H1 (cell line): ENCODE data around the gene ZNF582. TPM values are rescaled to one million over a fixed set of nuclear protein-coding genes. Genes with fewer than 3 reads are reported as not detected.

Experiments
- BRCA1 ChIP-seq: IDR thresholded peaks from 2 replicates; pipeline ENCODE4 v1.6.1; 2012; ENCODE audit warnings: low read depth, low read length, improper control_type of control experiment
- CBX5 ChIP-seq: fragments of 300-800, 300-1000 bp; sonication (generic); IDR thresholded peaks from 2 replicates; pipeline ENCODE4 v1.7.1; 2016; ENCODE audit warnings: antibody characterized with exemption, low read length, low read depth
- CBX8 ChIP-seq: fragments of 300-800, 300-1000 bp; sonication (generic); IDR thresholded peaks from 2 replicates; pipeline ENCODE4 v1.7.1; 2016; ENCODE audit warnings: low read depth, low read length, borderline replicate concordance
- CEBPB ChIP-seq: IDR thresholded peaks from 2 replicates; pipeline ENCODE4 v1.6.1; 2012; ENCODE audit warnings: low read depth, low read length
- CHD1 ChIP-seq: IDR thresholded peaks from 2 replicates; pipeline ENCODE4 v1.6.1; 2012; ENCODE audit warnings: low read depth, low read length, improper control_type of control experiment
- CREB1 ChIP-seq: IDR thresholded peaks from 2 replicates; pipeline ENCODE4 v1.6.1; 2012; ENCODE audit warnings: inconsistent platforms
- CTBP2 ChIP-seq: IDR thresholded peaks from 2 replicates; pipeline ENCODE4 v1.7.0; 2011; ENCODE audit warnings: borderline replicate concordance, mild to moderate bottlenecking, moderate library complexity, mixed read lengths, low read length; ENCODE audit not compliant: insufficient read depth, insufficient read length
- EP300 ChIP-seq, 2 experiments: IDR thresholded peaks; 1 replicate in 1 of 2; 2 replicates in 1 of 2; pipeline ENCODE4 v1.6.1; 2011 to 2012; ENCODE audit warnings: low read depth in 2 of 2, low read length in 2 of 2, mild to moderate bottlenecking in 2 of 2, borderline replicate concordance in 1 of 2, inconsistent platforms in 1 of 2, moderate library complexity in 1 of 2
- FOSL1 ChIP-seq: IDR thresholded peaks from 2 replicates; pipeline ENCODE4 v1.6.1; 2011; ENCODE audit warnings: mild to moderate bottlenecking, low read depth, low read length, moderate library complexity; ENCODE audit not compliant: insufficient read depth
- HDAC2 ChIP-seq, 2 experiments: fragments of 300-600 bp in 1 of 2; sonication (generic) in 1 of 2; IDR thresholded peaks; 2 replicates each; pipeline ENCODE4 v1.6.1; 2011 to 2012; ENCODE audit warnings: low read depth in 2 of 2, low read length in 2 of 2, mild to moderate bottlenecking in 2 of 2, moderate library complexity in 2 of 2, borderline replicate concordance in 1 of 2, inconsistent platforms in 1 of 2
- HDAC6 ChIP-seq: IDR thresholded peaks from one replicate; pipeline ENCODE4 v1.7.1; 2012; ENCODE audit warnings: low read depth, mild to moderate bottlenecking, inconsistent platforms, low read length, moderate library complexity
- JUN ChIP-seq: IDR thresholded peaks from 2 replicates; pipeline ENCODE4 v1.6.1; 2011; ENCODE audit warnings: low read depth, mild to moderate bottlenecking, improper control_type of control experiment, low read length
- JUND ChIP-seq: IDR thresholded peaks from 2 replicates; pipeline ENCODE4 v1.6.1; 2011; ENCODE audit warnings: mild to moderate bottlenecking, improper control_type of control experiment, low read length
- KDM1A ChIP-seq: fragments of 200-600, 300-600 bp; sonication (generic); IDR thresholded peaks from 2 replicates; pipeline ENCODE4 v1.7.1; 2016; ENCODE audit warnings: mild to moderate bottlenecking, low read length, borderline replicate concordance
- KDM5A ChIP-seq: fragments of 200-600 bp; IDR thresholded peaks from 2 replicates; pipeline ENCODE4 v1.7.1; 2012; ENCODE audit warnings: mild to moderate bottlenecking, low read length, inconsistent platforms, mixed read lengths
- RFX5 ChIP-seq: IDR thresholded peaks from 2 replicates; pipeline ENCODE4 v1.6.1; 2011; ENCODE audit warnings: low read depth, low read length, improper control_type of control experiment, borderline replicate concordance
- RNF2 ChIP-seq: fragments of 200-900, 300-1000 bp; sonication (generic); IDR thresholded peaks from 2 replicates; pipeline ENCODE4 v1.7.1; 2016; ENCODE audit warnings: borderline replicate concordance, low read depth, mild to moderate bottlenecking, antibody characterized with exemption, low read length; ENCODE audit not compliant: poor library complexity, severe bottlenecking; ENCODE audit errors: missing control alignments
- SIRT6 ChIP-seq: IDR thresholded peaks from one replicate; pipeline ENCODE4 v1.7.1; 2012; ENCODE audit warnings: low read length, inconsistent platforms
- SP2 ChIP-seq: IDR thresholded peaks from 2 replicates; pipeline ENCODE4 v1.6.1; 2012; ENCODE audit warnings: mild to moderate bottlenecking, low read length, inconsistent platforms
- SRF ChIP-seq: IDR thresholded peaks from 2 replicates; pipeline ENCODE4 v1.6.1; 2011; ENCODE audit warnings: mild to moderate bottlenecking, low read depth, low read length, moderate library complexity
- TEAD4 ChIP-seq: IDR thresholded peaks from 2 replicates; pipeline ENCODE4 v1.6.1; 2012; ENCODE audit warnings: low read depth, low read length, inconsistent platforms, mixed read lengths
- YY1 ChIP-seq: IDR thresholded peaks from 2 replicates; pipeline ENCODE4 v1.6.1; 2011; ENCODE audit warnings: low read depth, mild to moderate bottlenecking, low read length
- ZNF274 ChIP-seq: IDR thresholded peaks from 2 replicates; pipeline ENCODE4 v1.7.0; 2012; ENCODE audit warnings: low read length, borderline replicate concordance; ENCODE audit errors: extremely low read depth
- polyA plus RNA-seq, 7 experiments: library from polyadenylated mRNA; depleted of rRNA in 3 of 7; stranded (reverse) in 5 of 7; unstranded in 2 of 7; fragments of >200 nt in 5 of 7; fragments of 200-250 nt in 2 of 7; gene quantifications; 1 replicate in 5 of 7; 2 replicates in 1 of 7; 4 replicates in 1 of 7; pipeline versions ENCODE4 v1.2.1 to v1.2.3, GENCODE V29; 2011 to 2013; ENCODE audit warnings: missing spikeins in 2 of 7, mixed read lengths in 2 of 7
- total RNA-seq: library from RNA; stranded (reverse); fragmentation: NEBNext Ultra II Directional; extraction: Animal tissue kit (Norgen Biotek cat#: 25700); gene quantifications from 2 replicates; pipeline ENCODE4 v1.2.1, GENCODE V29; 2021
- TF ChIP-seq, protein P1 (sequence below): IDR thresholded peaks from 2 replicates; pipeline ENCODE4 v1.6.1; 2011; ENCODE audit warnings: low read depth, mild to moderate bottlenecking, low read length; ENCODE audit not compliant: insufficient read depth

ZNF582 gene
- total and polyA plus RNA-seq, 2 of the 8 experiments (the other 6 are each of a cell fraction or from before 2014, with no cell fraction given), result 3.8 to 5.8 TPM

DNA sequence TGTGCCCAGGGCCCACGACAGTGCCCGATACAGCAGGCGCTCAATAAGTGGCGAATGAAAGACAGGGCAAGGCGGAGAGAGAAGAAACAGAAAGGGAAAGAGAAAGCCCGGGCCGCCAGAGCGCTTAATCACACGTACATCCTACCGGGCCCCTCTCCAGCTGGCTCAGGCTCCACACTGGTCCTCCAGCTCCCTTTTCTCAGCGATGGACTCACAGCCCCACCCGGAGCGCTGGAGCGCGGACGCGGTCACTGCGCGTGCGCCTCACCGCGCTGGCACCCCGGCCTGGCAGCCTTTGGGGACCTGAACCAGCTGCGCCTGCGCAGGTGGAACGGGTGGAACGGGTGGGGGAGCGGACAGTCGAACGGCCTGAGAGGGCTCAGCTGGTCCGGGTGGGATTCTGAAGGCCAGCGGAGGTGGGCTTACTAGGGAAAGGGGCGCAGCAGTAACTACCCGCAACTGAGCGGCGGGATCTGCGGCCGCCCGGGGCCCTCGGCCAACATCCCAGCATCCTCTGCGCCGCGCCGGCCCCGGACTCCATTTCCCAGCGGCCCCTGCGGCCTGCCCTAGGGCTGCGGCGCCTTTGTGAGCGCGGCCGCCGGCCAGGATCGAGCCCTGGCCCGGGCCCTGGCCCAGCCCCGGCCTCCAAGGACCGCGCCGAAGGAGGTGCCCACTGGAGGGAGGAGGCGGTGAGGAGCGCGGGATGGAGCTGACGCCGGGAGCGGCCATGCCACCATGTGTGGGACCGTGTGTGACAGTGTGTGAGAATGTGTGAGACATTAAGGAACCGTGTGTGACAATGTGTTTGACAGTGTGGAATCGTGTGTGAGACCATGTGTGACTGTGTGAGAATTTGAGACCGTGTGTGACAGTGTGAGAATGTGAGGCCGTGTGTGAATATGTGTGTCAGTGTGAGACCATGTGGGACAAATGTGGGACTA, 10.7 kb upstream of the ZNF582 start, which contains the start of gene ZNF583 (continued):
- TF ChIP-seq TEAD4 (no peak), SRF (no peak), RNF2 (no peak), SP2 (no peak), KDM1A (no peak), RFX5 (no peak), CBX8 (no peak), BRCA1 (no peak), JUN (no peak), HDAC2 (IDR thresholded peaks at IDR 0.05; ENCODE audit: borderline replicate concordance in 1 of 2, low read depth in 2 of 2, low read length in 2 of 2) (no peak), HDAC6 (no peak), EP300 (IDR thresholded peaks at IDR 0.05; ENCODE audit: borderline replicate concordance in 1 of 2, low read depth in 2 of 2, low read length in 2 of 2) (no peak), KDM5A (no peak), ZNF274 (no peak), CHD1 (no peak), JUND (no peak), YY1 (no peak), CREB1 (peak; percentile 6; the same call in 1 of the 2 replicates), FOSL1 (no peak), CTBP2 (no peak), SIRT6 (no peak), CBX5 (no peak), CEBPB (no peak)
- TF ChIP-seq, protein P1, sequence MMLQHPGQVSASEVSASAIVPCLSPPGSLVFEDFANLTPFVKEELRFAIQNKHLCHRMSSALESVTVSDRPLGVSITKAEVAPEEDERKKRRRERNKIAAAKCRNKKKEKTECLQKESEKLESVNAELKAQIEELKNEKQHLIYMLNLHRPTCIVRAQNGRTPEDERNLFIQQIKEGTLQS, result 0 out of 2 replicates have a peak, but pooled peaks have one; percentile 27
